IMR-90 (cell line): ENCODE measurements around the gene STYXL1. TPM values are rescaled to one million over a fixed set of nuclear protein-coding genes. Genes with fewer than 3 reads are reported as not detected.

ENCODE experiments used
- ATAC-seq: fragments of 200-7000 bp; cut with Tn5 transposase; 2 replicates; pipeline ENCODE4 v1.9.1; 2020; ENCODE audit warnings: low read depth, mild to moderate bottlenecking, moderate library complexity
- BruUV-seq: library from RNA; stranded (reverse); fragments of 400-500 nt; replicated peaks from 2 replicates; lab custom pipeline; 2021; lab: Mats Ljungman, UMichigan
- CTCF ChIA-PET: fragments of 300-600 bp; formaldehyde crosslinking; extraction: SDS; loops from one replicate; lab custom pipeline; 2021; ENCODE audit warnings: antibody characterized with exemption; lab: Yijun Ruan, JAX
- POLR2A ChIA-PET: fragments of 300-600 bp; sonication (Branson Sonifier 250); formaldehyde crosslinking; loops from one replicate; lab custom pipeline; 2022; ENCODE audit warnings: antibody characterized with exemption; ENCODE audit not compliant: unreplicated experiment; lab: Charles Lee
- DNase-seq: peaks from one replicate; pipeline ENCODE4 v3.0.0; 2013
- H2AFZ ChIP-seq: replicated peaks from 2 replicates; pipeline ENCODE3; 2013; ENCODE audit warnings: low read length, mild to moderate bottlenecking; ENCODE audit not compliant: poor library complexity
- H2AK5ac ChIP-seq: 2 replicates; pipeline ENCODE4 v1.6.1; 2013; ENCODE audit warnings: low read depth, low read length, inconsistent platforms
- H2AK9ac ChIP-seq: replicated peaks from 2 replicates; pipeline ENCODE3; 2013; ENCODE audit warnings: mild to moderate bottlenecking, low read depth, low read length, moderate library complexity; ENCODE audit not compliant: poor library complexity
- H2BK120ac ChIP-seq: 2 replicates; pipeline ENCODE4 v1.6.1; 2013; ENCODE audit warnings: low read depth, low read length, inconsistent platforms
- H2BK15ac ChIP-seq: 3 replicates; pipeline ENCODE4 v1.6.1; 2013; ENCODE audit warnings: low read depth, low read length, inconsistent platforms
- H2BK20ac ChIP-seq: 2 replicates; pipeline ENCODE4 v1.6.1; 2013; ENCODE audit warnings: low read depth, mild to moderate bottlenecking, inconsistent platforms, low read length, moderate library complexity
- H2BK5ac ChIP-seq: 2 replicates; pipeline ENCODE4 v1.6.1; 2013; ENCODE audit warnings: mild to moderate bottlenecking, low read depth, low read length, inconsistent platforms; ENCODE audit not compliant: poor library complexity, severe bottlenecking
- H3K14ac ChIP-seq: replicated peaks from 2 replicates; pipeline ENCODE4 v1.6.1; 2013; ENCODE audit warnings: low read depth, low read length, inconsistent platforms
- H3K18ac ChIP-seq: 2 replicates; pipeline ENCODE4 v1.6.1; 2013; ENCODE audit warnings: low read depth, low read length, control low read depth
- H3K23ac ChIP-seq: 2 replicates; pipeline ENCODE4 v1.6.1; 2013; ENCODE audit warnings: low read depth, low read length, inconsistent platforms
- H3K27ac ChIP-seq: 2 replicates; pipeline ENCODE4 v1.5.1; 2013; ENCODE audit warnings: mild to moderate bottlenecking, control low read depth, low read length; ENCODE audit not compliant: insufficient read depth
- H3K27me3 ChIP-seq: 2 replicates; pipeline ENCODE4 v1.6.1; 2013; ENCODE audit warnings: low read length; ENCODE audit not compliant: control insufficient read depth, insufficient read depth
- H3K36me3 ChIP-seq: 2 replicates; pipeline ENCODE4 v1.6.1; 2013; ENCODE audit warnings: low read length, mixed read lengths; ENCODE audit not compliant: control insufficient read depth, insufficient read depth
- H3K4ac ChIP-seq: 2 replicates; pipeline ENCODE4 v1.6.1; 2013; ENCODE audit warnings: low read depth, low read length, inconsistent platforms
- H3K4me1 ChIP-seq: 2 replicates; pipeline ENCODE4 v1.6.1; 2013; ENCODE audit warnings: low read length, mixed read lengths; ENCODE audit not compliant: control insufficient read depth, insufficient read depth
- H3K4me2 ChIP-seq: 2 replicates; pipeline ENCODE4 v1.6.1; 2013; ENCODE audit warnings: low read depth, mild to moderate bottlenecking, control low read depth, low read length, moderate library complexity
- H3K4me3 ChIP-seq: 2 replicates; pipeline ENCODE4 v1.5.1; 2013; ENCODE audit warnings: low read depth, mild to moderate bottlenecking, control low read depth, low read length, moderate library complexity; ENCODE audit not compliant: insufficient read depth
- H3K56ac ChIP-seq: 2 replicates; pipeline ENCODE4 v1.6.1; 2013; ENCODE audit warnings: low read length, inconsistent platforms; ENCODE audit not compliant: insufficient read depth; ENCODE audit errors: extremely low read depth
- H3K79me1 ChIP-seq, 2 experiments: 2 replicates each; pipeline ENCODE4 v1.6.1; 2013; ENCODE audit warnings: low read length in 2 of 2, inconsistent platforms in 1 of 2, low read depth in 1 of 2
- H3K9ac ChIP-seq: 2 replicates; pipeline ENCODE4 v1.6.1; 2013; ENCODE audit warnings: low read depth, low read length, control low read depth
- H3K9me1 ChIP-seq: 2 replicates; pipeline ENCODE4 v1.6.1; 2013; ENCODE audit warnings: low read length, inconsistent platforms; ENCODE audit not compliant: insufficient read depth
- H3K9me3 ChIP-seq: 2 replicates; pipeline ENCODE4 v1.6.1; 2013; ENCODE audit warnings: low read length; ENCODE audit not compliant: control insufficient read depth, insufficient read depth
- H4K20me1 ChIP-seq: 2 replicates; pipeline ENCODE4 v1.6.1; 2013; ENCODE audit warnings: low read length, inconsistent platforms; ENCODE audit not compliant: insufficient read depth
- H4K5ac ChIP-seq: 2 replicates; pipeline ENCODE4 v1.6.1; 2013; ENCODE audit warnings: mild to moderate bottlenecking, low read depth, low read length, control low read depth
- H4K8ac ChIP-seq, 2 experiments: 2 replicates each; pipeline ENCODE4 v1.6.1; 2013; ENCODE audit warnings: low read depth in 2 of 2, low read length in 2 of 2, control low read depth in 1 of 2, inconsistent platforms in 1 of 2
- H4K91ac ChIP-seq: 2 replicates; pipeline ENCODE4 v1.6.1; 2013; ENCODE audit warnings: low read depth, low read length, inconsistent platforms; ENCODE audit not compliant: insufficient read depth
- BHLHE40 ChIP-seq: fragments of 150-350 bp; IDR thresholded peaks from 2 replicates; pipeline ENCODE4 v1.6.1; 2016; ENCODE audit warnings: mild to moderate bottlenecking, low read depth, low read length
- CHD1 ChIP-seq: IDR thresholded peaks from 2 replicates; pipeline ENCODE4 v1.6.1; 2012; ENCODE audit warnings: low read depth, low read length, improper control_type of control experiment
- ELK1 ChIP-seq: fragments of 150-350 bp; IDR thresholded peaks from 2 replicates; pipeline ENCODE4 v1.6.1; 2016; ENCODE audit warnings: low read depth, mild to moderate bottlenecking, low read length, moderate library complexity, borderline replicate concordance
- FOS ChIP-seq: fragments of 150-350 bp; IDR thresholded peaks from 2 replicates; pipeline ENCODE4 v1.6.1; 2016; ENCODE audit warnings: low read depth, low read length
- MAFK ChIP-seq: IDR thresholded peaks from 2 replicates; pipeline ENCODE4 v1.6.1; 2012; ENCODE audit warnings: low read depth, low read length, improper control_type of control experiment
- MAZ ChIP-seq: IDR thresholded peaks from 2 replicates; pipeline ENCODE4 v1.6.1; 2012; ENCODE audit warnings: low read depth, mild to moderate bottlenecking, low read length, improper control_type of control experiment, moderate library complexity, borderline replicate concordance
- RAD21 ChIP-seq: IDR thresholded peaks from 2 replicates; pipeline ENCODE4 v1.6.1; 2012; ENCODE audit warnings: low read length, improper control_type of control experiment
- RCOR1 ChIP-seq: IDR thresholded peaks from 2 replicates; pipeline ENCODE4 v1.6.1; 2012; ENCODE audit warnings: mild to moderate bottlenecking, low read length, improper control_type of control experiment; ENCODE audit not compliant: insufficient replicate concordance
- RFX5 ChIP-seq: IDR thresholded peaks from 2 replicates; pipeline ENCODE4 v1.8.0; 2012; ENCODE audit warnings: low read depth, mild to moderate bottlenecking, low read length, moderate library complexity
- SMC3 ChIP-seq: fragments of 150-350 bp; IDR thresholded peaks from 2 replicates; pipeline ENCODE4 v1.6.1; 2016; ENCODE audit warnings: low read depth, mild to moderate bottlenecking, antibody characterized with exemption, low read length, moderate library complexity
- USF2 ChIP-seq: fragments of 150-350 bp; IDR thresholded peaks from 2 replicates; pipeline ENCODE4 v1.6.1; 2017; ENCODE audit warnings: mild to moderate bottlenecking, antibody characterized with exemption, low read length, low read depth
- WGBS, 2 experiments: methylation state at CpG; one replicate each; pipeline versions ENCODE4 v1.1.5 to v1.1.7; 2013; ENCODE audit warnings: missing lambda C conversion rate in 2 of 2; ENCODE audit not compliant: insufficient read length in 1 of 2; ENCODE audit errors: extremely low coverage in 2 of 2; 5-methylcytosine and 5-hydroxymethylcytosine counted together
- dilution Hi-C: fragments of 300-500 bp; cut with HindIII; formaldehyde crosslinking; loops from one replicate; pipeline ENCODE4 v1.14.3; 2018; ENCODE audit warnings: low sequenced_read_pairs; ENCODE audit not compliant: unreplicated experiment
- in situ Hi-C: fragments of 300-500 bp; cut with MboI; formaldehyde crosslinking; loops from 3 replicates; pipeline ENCODE4 v1.14.3; 2019; ENCODE audit warnings: low sequenced_read_pairs, inconsistent platforms, mixed read lengths
- intact Hi-C: fragments of 100-400 bp; cut with micrococcal nuclease; formaldehyde crosslinking; loops from 2 replicates; pipeline ENCODE4 v1.10.0; 2022
- polyA plus RNA-seq, 3 experiments: library from polyadenylated mRNA; depleted of rRNA; stranded (reverse); fragments of >200 nt; gene quantifications; 2 replicates each; pipeline ENCODE4 v1.2.3, GENCODE V29; 2012; ENCODE audit warnings: low replicate concordance in 1 of 3
- total RNA-seq: library from RNA; depleted of rRNA; stranded (reverse); fragments of >200 nt; gene quantifications from 2 replicates; pipeline ENCODE4 v1.2.3, GENCODE V29; 2012

STYXL1 gene
- total and polyA plus RNA-seq, 2 of the 4 experiments (the other 2 are of a cell fraction), result 66.1 to 73.8 TPM

- H3K9me3 ChIP-seq, result no peaks in the 10 kb centered on the region
- BruUV-seq, result no TSS peak
- no peak overlapping the region for H2AFZ ChIP-seq
- no peak overlapping the region for H2BK5ac ChIP-seq
- TF ChIP-seq FOS, result no peak
- no peak for TF ChIP-seq CHD1
- TF ChIP-seq RCOR1, result no peak
- no peak for TF ChIP-seq RFX5
- no peak for TF ChIP-seq ELK1
- TF ChIP-seq MAZ, result no peak
- TF ChIP-seq USF2, result no peak
- TF ChIP-seq BHLHE40, result no peak
- TF ChIP-seq MAFK, result no peak
- no peak for TF ChIP-seq RAD21
- TF ChIP-seq SMC3, result no peak
- in situ Hi-C loops, result no loop called here
- no peak overlapping the region for H3K4ac ChIP-seq
- H3K14ac ChIP-seq, result no peak overlapping the region
- no peak overlapping the region for H3K18ac ChIP-seq
- intact Hi-C loops, result no loop called here
- H4K8ac ChIP-seq, result no peak overlapping the region
- ATAC-seq, result no peak
- H4K20me1 ChIP-seq, result peaks cover 4% of the 10 kb centered on the region
- ChIA-PET CTCF (no interaction called here), POLR2A (no interaction called here)
- H3K27me3 ChIP-seq, result no peaks in the 10 kb centered on the region
- H4K5ac ChIP-seq, result no peak overlapping the region
- WGBS, 2 experiments, result 78% methylated on average over 4 of the region's 21 CpGs; no CpG with 5 or more reads in 1 of the 2 experiments
- no peak overlapping the region for H2BK15ac ChIP-seq
- H3K4me1 ChIP-seq, result peaks cover 9% of the 10 kb centered on the region
- H3K9ac ChIP-seq, result no peak overlapping the region
- H2AK9ac ChIP-seq, result no peak overlapping the region
- DNase-seq, result no peak
- peaks cover 4 to 22% of the 10 kb centered on the region in 2 experiments; a peak in 3 of 4 replicates for H3K79me1 ChIP-seq
- H3K23ac ChIP-seq, result no peak overlapping the region
- no peak overlapping the region for H3K27ac ChIP-seq
- H2BK20ac ChIP-seq, result no peak overlapping the region
- H2AK5ac ChIP-seq, result no peak overlapping the region
- no peak overlapping the region for H3K56ac ChIP-seq
- no peak overlapping the region for H3K4me2 ChIP-seq
- H3K36me3 ChIP-seq, result peaks cover 32% of the 10 kb centered on the region
- no peak overlapping the region for H3K4me3 ChIP-seq
- peaks cover 6% of the 10 kb centered on the region; the same call in 1 of the 2 replicates for H3K9me1 ChIP-seq
- dilution Hi-C loops, result no loop called here
- no peak overlapping the region for H2BK120ac ChIP-seq
- H4K91ac ChIP-seq, result no peak overlapping the region
These were observed 58.1 kb downstream of the STYXL1 start for GRCh38 chr7:75989500-75990388.
